GM23338 (cell line): ENCODE measurements around the gene BTBD9.

Source experiments
- EZH2 ChIP-seq: fragments of 200-600 bp; sonication (generic); IDR thresholded peaks from one replicate; pipeline ENCODE4 v1.8.0; 2017; ENCODE audit warnings: antibody characterized with exemption, mild to moderate bottlenecking, low read depth; ENCODE audit not compliant: unreplicated experiment
- NANOG ChIP-seq: IDR thresholded peaks from 2 replicates; pipeline ENCODE4 v1.6.1; 2016; ENCODE audit warnings: antibody characterized with exemption, borderline replicate concordance
- POLR2AphosphoS5 ChIP-seq: IDR thresholded peaks from 2 replicates; pipeline ENCODE4 v1.6.1; 2016; ENCODE audit warnings: antibody characterized with exemption, low read depth
- TF ChIP-seq, protein P1 (sequence below), 2 experiments: fragments of 200-600 bp in 1 of 2; sonication (generic) in 1 of 2; conservative IDR thresholded peaks; 2 replicates each; pipeline versions ENCODE4 v1.5.1 to v1.6.1; 2016 to 2017; ENCODE audit warnings: antibody characterized with exemption in 2 of 2, low read depth in 2 of 2, mild to moderate bottlenecking in 2 of 2, moderate library complexity in 1 of 2
- TF ChIP-seq, protein P2 (sequence below): IDR thresholded peaks from 2 replicates; pipeline ENCODE4 v1.6.1; 2016; ENCODE audit warnings: antibody characterized with exemption

DNA sequence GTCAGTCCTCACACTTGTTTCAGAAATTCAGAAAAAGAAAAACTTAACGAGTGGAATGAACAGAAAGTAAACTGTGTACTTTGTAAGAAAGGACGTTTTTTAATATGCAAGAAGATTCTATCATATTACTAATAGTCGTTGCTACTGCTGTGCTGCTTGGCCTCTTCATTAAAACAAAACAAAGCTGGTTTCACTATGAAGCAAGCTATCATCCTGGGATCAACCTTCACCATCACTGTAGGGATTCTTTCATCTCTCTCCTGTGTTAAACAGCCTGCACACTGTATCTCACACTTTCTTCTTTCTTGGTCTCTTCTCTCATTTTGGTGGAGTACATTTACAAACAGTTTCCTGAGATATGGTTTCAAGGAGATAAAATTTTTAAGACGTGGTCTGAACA is 284.2 kb downstream of the BTBD9 start:
- TF ChIP-seq, protein P1, sequence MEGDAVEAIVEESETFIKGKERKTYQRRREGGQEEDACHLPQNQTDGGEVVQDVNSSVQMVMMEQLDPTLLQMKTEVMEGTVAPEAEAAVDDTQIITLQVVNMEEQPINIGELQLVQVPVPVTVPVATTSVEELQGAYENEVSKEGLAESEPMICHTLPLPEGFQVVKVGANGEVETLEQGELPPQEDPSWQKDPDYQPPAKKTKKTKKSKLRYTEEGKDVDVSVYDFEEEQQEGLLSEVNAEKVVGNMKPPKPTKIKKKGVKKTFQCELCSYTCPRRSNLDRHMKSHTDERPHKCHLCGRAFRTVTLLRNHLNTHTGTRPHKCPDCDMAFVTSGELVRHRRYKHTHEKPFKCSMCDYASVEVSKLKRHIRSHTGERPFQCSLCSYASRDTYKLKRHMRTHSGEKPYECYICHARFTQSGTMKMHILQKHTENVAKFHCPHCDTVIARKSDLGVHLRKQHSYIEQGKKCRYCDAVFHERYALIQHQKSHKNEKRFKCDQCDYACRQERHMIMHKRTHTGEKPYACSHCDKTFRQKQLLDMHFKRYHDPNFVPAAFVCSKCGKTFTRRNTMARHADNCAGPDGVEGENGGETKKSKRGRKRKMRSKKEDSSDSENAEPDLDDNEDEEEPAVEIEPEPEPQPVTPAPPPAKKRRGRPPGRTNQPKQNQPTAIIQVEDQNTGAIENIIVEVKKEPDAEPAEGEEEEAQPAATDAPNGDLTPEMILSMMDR (conservative IDR thresholded peaks at IDR 0.05; ENCODE audit: low read depth in 2 of 2) = no peak
- TF ChIP-seq POLR2AphosphoS5 (no peak), EZH2 (no peak), NANOG (no peak)
- TF ChIP-seq, protein P2, sequence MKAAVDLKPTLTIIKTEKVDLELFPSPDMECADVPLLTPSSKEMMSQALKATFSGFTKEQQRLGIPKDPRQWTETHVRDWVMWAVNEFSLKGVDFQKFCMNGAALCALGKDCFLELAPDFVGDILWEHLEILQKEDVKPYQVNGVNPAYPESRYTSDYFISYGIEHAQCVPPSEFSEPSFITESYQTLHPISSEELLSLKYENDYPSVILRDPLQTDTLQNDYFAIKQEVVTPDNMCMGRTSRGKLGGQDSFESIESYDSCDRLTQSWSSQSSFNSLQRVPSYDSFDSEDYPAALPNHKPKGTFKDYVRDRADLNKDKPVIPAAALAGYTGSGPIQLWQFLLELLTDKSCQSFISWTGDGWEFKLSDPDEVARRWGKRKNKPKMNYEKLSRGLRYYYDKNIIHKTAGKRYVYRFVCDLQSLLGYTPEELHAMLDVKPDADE = no peak
